ENCODE results near the gene ANKRD29. TPM values are rescaled to one million over a fixed set of nuclear protein-coding genes. Genes with fewer than 3 reads are reported as not detected.

The ANKRD29 gene
- total and polyA plus RNA-seq, 10 of the 15 experiments (the other 5 are each of a cell fraction or from before 2014, with no cell fraction given) = 0.53 to 9.2 (median 1.6) TPM

GRCh38 chr18:23650968-23651927 lies 11.5 kb downstream of the ANKRD29 start (continued):
- no peak for TF ChIP-seq SPI1 (IDR thresholded peaks at IDR 0.05; ENCODE audit: borderline replicate concordance, insufficient read depth, low read depth, low read length)
- no peak for TF ChIP-seq ZBED1 (IDR thresholded peaks at IDR 0.05; ENCODE audit: borderline replicate concordance)
- TF ChIP-seq CHD4 (IDR thresholded peaks at IDR 0.05) = no peak

- no peaks in the 10 kb centered on the region for H3K9me3 ChIP-seq (replicated peaks; ENCODE audit: control insufficient read depth, insufficient read depth, low read length)
- WGBS (ENCODE audit: insufficient coverage, insufficient replicate concordance, low lambda C conversion rate, missing lambda C conversion rate) = 43% methylated on average over 8 of the region's 8 CpGs
- no peaks in the 10 kb centered on the region for H3K79me2 ChIP-seq (ENCODE audit: control insufficient read depth, insufficient read depth, low read length)
- DNase-seq (ENCODE audit: low read depth, low spot score) = no peak
- H3K27me3 ChIP-seq (replicated peaks in 1 of 2; ENCODE audit: control insufficient read depth in 2 of 2, insufficient read depth in 2 of 2, low read length in 1 of 2) = no peaks in the 10 kb centered on the region; a peak in 2 of 4 replicates
- intact Hi-C loops (cut with micrococcal nuclease; ENCODE audit: unreplicated experiment) = no loop called here
- ChIA-PET SMC1A (ENCODE audit: uncharacterized antibody, unreplicated experiment) (no interaction called here), CTCF (no interaction called here), RAD21 (ENCODE audit: unreplicated experiment) (no interaction called here), POLR2A (interaction anchor here (0.5 kb wide), 1 partner anchor 297 kb away, joined by 3 read pairs; no protein-coding TSS in a partner anchor)
- H2AFZ ChIP-seq (ENCODE audit: control insufficient read depth, low read depth, low read length) = no peak overlapping the region
- no peaks in the 10 kb centered on the region for H4K20me1 ChIP-seq (ENCODE audit: control insufficient read depth, insufficient read depth)
- in situ Hi-C loops (cut with MboI) = no loop called here
- no peak overlapping the region for H3K4me3 ChIP-seq
- no peak for ATAC-seq
- no TSS peak for BruUV-seq (replicated peaks)
- no peak for FAIRE-seq
- H3K4me2 ChIP-seq (ENCODE audit: control insufficient read depth, insufficient read depth) = no peak overlapping the region
- H3K27ac ChIP-seq (ENCODE audit: control insufficient read depth, insufficient read depth) = no peak overlapping the region
- no peaks in the 10 kb centered on the region for H3K36me3 ChIP-seq (ENCODE audit: control insufficient read depth in 2 of 2, insufficient read depth in 2 of 2, low read length in 1 of 2)
- H3K9ac ChIP-seq (ENCODE audit: control insufficient read depth, insufficient read depth, low read length) = no peak overlapping the region
- H3K4me1 ChIP-seq (ENCODE audit: control insufficient read depth, insufficient read depth, low read length) = no peaks in the 10 kb centered on the region
- TF ChIP-seq IKZF1 (conservative IDR thresholded peaks at IDR 0.05) (no peak), REST (IDR thresholded peaks at IDR 0.05; ENCODE audit: low read depth, low read length) (no peak), ATF2 (IDR thresholded peaks at IDR 0.05; ENCODE audit: low read length) (no peak), BMI1 (IDR thresholded peaks at IDR 0.05; ENCODE audit: borderline replicate concordance) (no peak), ZNF274 (IDR thresholded peaks at IDR 0.05; ENCODE audit: insufficient read depth, insufficient read length) (no peak), HDAC2 (IDR thresholded peaks at IDR 0.05) (no peak), ZBTB11 (CRISPR knock-in tag; IDR thresholded peaks at IDR 0.05) (no peak), CEBPB (IDR thresholded peaks at IDR 0.05; ENCODE audit: borderline replicate concordance in 1 of 2, low read depth in 2 of 2, low read length in 2 of 2) (no peak), IKZF2 (IDR thresholded peaks at IDR 0.05) (no peak), SMAD1 (IDR thresholded peaks at IDR 0.05; ENCODE audit: low read depth, partially characterized antibody) (no peak)
Measured at GRCh38 chr18:23648940-23649607, 13.6 kb downstream of the ANKRD29 start.
